GM12872 (cell line): Measurements from ENCODE around the gene GORASP2.

Source experiments
- TF ChIP-seq, protein P1 (sequence below): IDR thresholded peaks from 3 replicates; pipeline ENCODE4 v1.5.1; 2011; ENCODE audit warnings: low read depth, mild to moderate bottlenecking, low read length, moderate library complexity; ENCODE audit not compliant: insufficient read depth

The GORASP2 gene

DNA sequence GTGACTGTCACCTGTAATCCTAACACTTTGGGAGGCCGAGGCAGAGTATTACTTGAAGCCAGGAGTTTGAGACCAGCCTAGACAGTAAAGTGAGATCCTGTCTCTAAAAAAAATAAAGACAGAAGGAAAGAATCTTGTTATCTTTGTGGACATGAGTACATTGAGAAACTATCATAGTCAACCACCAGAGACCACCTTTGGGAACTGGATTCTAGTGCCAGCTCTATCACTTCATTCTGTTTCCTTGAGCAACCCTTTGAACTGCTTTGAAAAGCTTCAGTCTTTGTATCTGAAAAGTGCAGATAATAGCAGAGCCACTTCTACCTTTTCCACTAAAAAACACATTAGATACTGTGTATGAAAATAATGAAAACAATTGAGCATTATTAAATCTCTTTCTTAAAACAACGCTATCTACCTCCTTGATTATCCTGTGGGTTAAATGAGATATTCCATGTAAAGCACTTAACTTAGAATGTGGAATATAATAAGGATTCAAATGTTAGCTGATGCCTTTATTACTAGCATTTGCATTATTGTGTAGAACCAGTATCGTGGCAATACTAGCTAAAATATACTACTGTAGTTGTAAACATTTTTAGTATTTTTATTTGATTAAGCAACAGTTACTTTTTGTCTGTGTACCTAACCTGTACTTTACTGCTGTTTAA lies 8.8 kb downstream of the GORASP2 start:
- TF ChIP-seq, protein P1, sequence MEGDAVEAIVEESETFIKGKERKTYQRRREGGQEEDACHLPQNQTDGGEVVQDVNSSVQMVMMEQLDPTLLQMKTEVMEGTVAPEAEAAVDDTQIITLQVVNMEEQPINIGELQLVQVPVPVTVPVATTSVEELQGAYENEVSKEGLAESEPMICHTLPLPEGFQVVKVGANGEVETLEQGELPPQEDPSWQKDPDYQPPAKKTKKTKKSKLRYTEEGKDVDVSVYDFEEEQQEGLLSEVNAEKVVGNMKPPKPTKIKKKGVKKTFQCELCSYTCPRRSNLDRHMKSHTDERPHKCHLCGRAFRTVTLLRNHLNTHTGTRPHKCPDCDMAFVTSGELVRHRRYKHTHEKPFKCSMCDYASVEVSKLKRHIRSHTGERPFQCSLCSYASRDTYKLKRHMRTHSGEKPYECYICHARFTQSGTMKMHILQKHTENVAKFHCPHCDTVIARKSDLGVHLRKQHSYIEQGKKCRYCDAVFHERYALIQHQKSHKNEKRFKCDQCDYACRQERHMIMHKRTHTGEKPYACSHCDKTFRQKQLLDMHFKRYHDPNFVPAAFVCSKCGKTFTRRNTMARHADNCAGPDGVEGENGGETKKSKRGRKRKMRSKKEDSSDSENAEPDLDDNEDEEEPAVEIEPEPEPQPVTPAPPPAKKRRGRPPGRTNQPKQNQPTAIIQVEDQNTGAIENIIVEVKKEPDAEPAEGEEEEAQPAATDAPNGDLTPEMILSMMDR, result no peak

DNA sequence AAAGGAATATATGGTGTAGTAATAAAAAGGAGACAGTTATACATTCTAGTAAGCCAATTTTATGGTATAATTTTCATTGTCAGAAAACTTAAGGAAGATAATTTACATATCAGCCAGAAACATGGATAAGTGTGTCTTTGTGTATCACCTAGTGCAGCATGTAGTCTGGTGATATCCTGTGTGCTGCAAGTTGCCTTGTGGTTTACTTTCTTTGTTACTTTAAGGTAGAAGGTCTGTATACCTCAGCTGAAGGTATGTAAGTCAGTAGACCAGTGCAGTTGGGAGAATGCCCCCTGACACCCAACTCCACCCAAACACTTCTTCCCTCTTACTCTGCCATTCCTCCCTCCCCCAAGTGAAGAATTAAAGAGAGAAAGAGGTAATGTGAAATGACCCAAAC lies 11.0 kb downstream of the GORASP2 start:
- TF ChIP-seq, protein P1, result no peak

DNA sequence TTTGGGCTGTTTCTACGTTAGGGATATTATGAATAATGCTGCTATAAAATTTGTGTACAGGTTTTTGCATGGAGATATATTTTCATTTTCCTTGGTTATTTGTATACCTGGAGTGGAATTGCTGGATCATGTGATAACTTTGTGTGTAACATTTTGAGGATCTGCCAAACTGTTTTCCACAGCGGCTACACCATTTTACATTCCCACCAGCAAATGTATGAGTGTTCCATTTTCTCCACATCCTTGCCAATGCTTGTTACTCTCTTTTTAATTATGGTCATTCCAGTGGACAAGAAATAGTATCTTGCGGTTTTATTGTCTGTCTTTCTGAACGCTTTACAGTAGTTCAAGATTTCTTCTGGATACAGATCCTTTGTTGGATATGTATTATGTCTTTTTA lies 13.6 kb downstream of the GORASP2 start:
- TF ChIP-seq, protein P1, result no peak

DNA sequence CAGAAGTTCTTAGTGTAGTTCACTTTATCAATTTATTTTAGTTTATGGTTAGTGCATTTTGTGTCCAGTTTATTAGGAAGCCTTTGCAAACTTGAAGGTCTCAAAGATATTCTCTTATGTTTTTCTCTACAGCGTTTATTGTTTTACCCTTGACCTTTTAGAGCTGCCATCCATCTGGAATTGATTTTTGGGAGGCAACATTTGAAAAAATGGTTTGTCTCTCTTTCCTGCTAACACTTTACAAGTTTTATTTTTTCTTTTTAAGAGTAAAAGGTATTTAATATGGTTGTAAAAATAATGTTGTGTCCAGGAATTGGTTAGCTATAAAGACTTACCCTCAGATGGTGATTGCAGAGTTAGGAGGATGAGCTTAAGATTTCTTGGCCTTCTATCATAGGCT lies 14.0 kb downstream of the GORASP2 start:
- TF ChIP-seq, protein P1, result no peak

DNA sequence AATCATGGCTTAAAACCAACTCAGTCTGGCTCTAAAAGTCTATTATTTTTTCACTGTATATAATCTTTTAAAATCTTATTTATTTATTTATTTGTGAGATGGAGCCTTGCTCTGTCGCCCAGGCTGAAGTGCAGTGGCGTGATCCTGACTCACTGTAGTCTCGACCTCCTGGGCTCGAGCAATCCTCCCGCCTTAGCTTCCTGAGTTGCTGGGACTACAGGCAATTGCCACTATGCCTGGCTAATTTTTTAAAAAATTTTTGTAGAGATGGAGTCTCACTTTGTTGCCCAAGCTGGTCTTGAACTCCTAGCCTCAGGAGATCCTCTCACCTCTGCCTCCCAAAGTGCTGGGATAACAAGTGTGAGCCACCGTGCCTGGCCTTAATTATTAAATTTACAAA lies 14.5 kb downstream of the GORASP2 start:
- TF ChIP-seq, protein P1, result no peak

DNA sequence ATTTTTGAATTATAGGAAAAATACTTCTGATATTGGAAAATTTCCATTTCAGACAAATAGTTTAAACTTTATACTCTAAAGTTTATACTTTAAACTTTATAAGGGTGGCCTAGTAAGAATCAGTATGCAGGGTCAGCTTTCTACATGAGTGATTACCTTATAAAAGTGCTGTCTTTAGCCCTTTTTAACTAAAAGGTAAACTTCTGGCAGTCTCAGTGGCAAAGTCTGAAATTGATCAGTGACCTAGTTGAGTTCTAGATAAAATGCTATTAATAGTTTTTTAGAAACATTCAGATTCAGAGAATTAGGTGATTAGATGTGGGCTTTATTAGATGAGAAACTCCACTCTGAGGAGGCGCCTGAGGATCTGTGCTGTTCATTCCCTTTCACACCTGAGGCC lies 15.5 kb downstream of the GORASP2 start:
- TF ChIP-seq, protein P1, result no peak

DNA sequence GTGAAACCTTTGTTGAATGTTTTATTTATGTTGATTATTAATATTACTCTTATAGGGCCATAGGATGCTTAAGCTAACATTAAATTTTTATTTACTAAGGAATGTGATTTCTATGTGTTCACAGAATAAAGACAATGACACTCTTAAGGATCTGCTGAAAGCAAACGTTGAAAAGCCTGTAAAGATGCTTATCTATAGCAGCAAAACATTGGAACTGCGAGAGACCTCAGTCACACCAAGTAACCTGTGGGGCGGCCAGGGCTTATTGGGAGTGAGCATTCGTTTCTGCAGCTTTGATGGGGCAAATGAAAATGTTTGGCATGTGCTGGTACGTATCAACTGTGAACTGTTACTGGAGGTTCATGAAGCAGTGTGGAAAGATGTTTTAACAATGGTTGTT lies 20.4 kb downstream of the GORASP2 start:
- TF ChIP-seq, protein P1, result no peak

DNA sequence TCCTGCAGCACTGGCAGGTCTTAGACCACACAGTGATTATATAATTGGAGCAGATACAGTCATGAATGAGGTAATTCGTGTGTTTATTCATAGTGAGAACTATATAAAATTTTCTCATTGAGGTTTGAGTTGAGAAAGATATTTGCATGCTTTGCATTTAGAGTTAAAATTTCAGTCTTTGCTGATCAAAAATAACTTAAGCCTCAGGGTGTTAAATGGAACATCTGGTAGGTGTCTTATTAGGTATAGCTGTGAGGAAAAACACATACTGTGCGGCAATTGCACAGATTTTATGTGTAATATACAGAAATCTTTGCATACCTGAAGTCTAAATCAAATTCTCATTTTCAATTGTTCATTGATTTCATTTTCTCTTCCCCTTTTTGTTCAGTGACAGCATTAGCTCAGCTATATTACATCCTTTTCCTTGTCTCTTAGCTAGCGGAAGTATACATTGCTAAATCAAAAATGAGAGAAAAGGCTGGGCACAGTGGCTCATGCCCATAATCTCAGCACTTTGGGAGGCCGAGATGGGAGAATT lies 21.2 kb downstream of the GORASP2 start:
- TF ChIP-seq, protein P1, result no peak
